NCI-H2029 treated with DMSO at 0.1 percent for 48 hours (cell line): ENCODE measurements around the gene CBFA2T2.
"Not testable (repeated sequence)": the region's sequence is repeated elsewhere in the genome, so short reads cannot be mapped to it uniquely, and the experiment has no call there.

Source experiments
- DNase-seq: peaks from one replicate; lab custom pipeline; 2025; lab: John Stamatoyannopoulos, UW

The CBFA2T2 gene

DNA sequence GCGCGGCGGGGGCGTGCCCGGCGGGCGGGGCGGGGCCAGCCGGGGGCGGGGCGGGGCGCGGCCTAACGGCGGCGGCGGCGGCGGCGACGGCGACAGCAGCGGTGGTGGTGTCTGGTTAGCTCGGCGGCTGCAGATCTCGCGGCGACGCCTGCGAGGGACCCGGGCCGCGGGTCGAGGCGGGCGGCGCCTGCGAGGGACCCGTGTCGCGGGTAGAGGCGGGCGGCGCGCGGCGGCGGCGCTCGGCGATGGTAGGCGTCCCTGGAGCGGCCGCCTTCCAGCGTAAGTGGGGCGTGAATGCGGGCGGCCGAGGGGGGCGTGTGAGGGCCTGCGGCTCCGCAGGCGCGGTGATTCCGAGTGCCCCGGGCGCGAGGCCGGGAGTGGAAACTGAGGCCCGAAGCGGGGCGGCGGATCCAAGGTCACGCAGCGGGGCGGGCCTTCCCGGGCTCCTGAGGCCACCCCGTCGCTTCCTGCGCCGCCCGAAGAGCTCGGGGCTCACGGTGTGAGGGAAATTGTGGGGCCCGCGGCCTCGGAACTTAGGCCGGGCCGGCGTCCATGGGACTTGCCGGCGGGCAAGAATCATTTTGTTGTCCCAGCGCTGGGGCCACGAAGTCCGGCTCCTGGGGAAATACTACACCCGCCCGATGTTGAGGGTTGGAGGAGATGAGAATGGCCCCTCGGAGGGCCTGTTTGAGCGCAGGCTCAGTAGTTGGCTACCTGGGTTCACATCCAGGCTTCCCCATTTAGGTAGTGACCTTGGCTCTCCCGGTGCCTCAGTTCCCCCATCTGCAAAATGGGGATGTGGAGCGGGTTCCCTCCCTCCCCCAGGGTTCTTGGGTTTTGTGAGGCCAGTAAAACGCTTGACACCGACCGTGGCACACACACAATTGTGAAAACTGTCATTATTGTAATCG, at the start of gene CBFA2T2:
TSS of gene CBFA2T2 (plus strand) at position 74 of the 911 bp plus-strand sequence. CDS start at position 246, 172 bp downstream.
- no peak for DNase-seq

DNA sequence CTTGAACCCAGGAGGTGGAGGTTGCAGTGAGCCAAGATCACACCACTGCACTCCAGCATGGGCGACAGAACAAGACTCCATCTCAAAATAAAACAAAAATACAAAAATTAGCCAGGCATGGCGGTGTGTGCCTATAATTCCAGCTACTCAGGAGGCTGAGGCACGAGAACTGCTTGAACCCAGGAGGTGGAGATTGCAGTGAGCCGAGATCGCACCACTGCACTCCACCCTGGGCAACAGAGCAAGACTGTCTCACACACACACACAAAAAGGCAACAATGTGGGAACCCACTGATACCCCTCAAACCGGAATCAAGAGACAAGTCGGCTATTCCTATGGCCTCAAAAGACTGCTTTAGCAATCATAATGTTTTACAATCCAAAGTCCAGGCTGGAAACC, 49.3 kb upstream of the CBFA2T2 start:
- DNase-seq, result not testable (repeated sequence)

DNA sequence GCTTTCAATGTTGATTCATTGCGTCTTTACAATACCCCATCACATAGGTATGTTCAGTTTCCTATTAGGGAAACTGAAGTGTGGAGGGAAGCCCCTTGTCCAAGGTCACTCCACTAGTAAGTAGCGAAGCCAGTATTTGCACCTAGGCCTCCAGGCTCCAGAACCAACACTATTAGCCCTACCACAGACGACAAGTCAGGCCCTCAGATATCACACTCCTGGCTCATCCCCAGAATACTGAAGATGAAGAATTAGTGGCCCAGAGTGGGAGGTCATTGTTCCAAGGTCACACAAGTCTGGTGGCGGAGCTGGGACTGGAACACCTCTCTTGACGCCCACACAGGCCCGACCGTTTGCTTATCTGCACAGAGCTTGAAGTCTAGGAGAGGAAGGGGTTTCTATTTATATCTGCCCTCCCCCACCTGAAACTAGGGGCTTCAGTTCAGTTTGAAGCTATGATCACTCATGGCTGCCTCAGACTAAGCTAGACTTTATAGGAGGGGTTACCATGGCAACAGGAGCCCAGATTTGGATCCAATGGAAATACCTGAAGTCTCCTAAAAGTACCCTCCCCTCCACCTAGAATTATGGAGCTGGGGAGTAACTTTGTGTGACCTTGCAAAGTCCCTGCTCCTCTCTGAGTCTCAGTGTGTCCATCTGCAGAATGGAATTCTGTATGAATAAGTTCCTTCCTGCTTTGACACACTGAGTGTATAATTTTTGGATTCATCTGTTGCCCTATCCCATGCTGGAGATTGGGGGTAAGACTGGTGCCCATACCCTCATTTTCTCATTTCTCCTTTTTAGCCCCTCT, 48.5 kb upstream of the CBFA2T2 start:
- DNase-seq, result no peak

DNA sequence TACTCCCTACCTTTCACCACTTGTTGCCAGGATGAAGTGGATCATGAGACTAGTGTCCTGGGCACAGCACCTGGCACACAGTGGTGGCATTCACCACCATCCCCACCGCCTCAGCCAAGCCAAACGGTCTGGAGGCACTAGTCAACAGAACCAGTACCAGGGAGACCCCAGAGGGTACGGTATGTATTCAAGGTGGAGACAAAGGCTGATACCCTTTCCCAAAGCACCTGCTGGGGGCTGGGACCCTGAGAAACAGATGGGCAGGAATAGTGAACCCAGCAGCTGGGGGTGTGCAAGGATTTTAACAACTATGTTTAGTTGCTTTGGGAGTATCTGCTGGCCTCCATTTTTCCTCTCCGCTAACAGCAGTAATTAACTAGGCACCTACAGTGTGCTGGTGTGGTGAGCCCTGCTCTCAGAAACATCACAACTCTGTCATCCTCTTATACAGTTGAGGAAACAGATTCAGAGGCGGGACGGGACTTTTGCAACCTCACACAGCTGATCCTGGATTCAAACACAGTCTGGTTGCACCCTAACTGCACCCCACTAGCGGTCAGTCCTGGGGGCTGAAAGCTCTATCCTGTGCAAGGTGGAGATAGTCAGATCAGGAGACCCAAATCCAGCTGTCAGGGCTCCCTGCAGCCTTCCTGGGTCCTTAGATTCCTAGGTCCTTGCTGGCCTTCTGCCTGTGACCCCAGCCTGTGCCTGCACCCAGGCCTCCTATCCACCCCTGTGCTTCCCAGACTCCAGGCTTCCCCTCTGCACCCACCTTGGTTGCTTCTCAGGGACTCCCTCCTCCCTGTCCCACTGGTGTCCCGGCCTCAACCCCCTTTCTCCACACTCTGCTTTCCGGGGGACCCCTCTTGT, 47.5 kb upstream of the CBFA2T2 start:
- DNase-seq, result no peak

DNA sequence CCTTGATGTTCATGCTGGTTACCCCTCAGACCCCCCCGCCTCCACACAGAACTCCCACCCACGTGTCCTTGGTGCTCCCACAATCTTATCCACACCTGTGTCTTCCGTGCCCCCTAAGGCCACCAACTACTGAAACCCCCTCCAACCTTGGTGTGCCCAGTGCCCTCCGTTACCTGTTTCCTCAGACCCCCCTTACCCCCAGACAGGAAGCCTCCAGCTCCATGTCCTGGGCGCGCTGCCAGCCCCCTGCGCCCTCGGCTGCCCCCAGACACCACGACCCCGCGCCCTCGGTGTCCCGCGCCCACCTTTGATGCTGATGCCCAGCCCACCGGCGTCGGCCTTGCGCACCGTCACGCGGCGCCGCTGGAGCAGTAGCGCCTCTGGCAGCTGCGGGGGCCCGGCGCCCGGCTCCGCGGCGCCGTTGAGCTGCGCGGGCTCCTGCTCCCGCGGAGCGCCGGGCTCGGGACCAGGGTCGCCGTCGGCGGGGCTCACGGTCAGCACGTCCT, 46.8 kb upstream of the CBFA2T2 start:
- no peak for DNase-seq

DNA sequence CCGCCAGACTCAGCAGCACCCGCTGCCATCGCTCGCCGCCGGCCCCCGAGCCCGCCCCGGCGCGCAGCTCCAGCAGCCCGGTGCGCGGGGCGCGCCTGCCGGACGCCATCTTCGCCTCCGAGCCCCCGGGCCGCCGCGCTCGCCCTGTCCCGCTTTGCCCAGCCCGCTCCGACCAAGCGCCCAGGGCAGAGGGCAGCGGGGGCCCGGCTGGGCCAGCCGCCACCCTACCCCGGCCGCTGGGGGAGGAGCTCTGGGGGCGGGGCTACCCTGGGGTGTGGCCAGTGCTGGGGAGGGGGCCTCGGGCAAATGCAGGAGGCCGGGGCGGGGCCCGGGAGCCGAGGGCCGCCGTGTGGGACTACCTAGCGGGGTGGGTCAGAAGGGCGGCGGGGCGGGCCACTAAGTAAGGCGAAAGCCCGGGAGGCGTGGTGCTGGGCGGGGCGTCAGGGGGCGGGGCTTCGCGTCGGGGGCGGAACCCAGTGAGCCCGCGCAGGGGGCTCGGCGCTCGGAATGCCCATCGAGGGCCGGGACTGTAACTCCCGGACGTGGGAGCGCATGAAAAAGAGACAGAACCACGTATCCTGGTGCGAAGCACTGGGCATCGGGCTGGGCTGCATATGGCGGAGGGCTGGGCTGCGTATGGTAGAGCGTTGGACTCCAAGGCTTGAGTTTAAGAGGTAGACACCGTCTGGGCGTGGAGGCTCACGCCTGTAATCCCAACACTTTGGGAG, 46.2 kb upstream of the CBFA2T2 start, which contains the start of gene SNTA1:
TSS of gene SNTA1 (minus strand) at position 252 of the 728 bp plus-strand sequence. CDS start at position 109, 143 bp downstream.
- peak; percentile 51 for DNase-seq

DNA sequence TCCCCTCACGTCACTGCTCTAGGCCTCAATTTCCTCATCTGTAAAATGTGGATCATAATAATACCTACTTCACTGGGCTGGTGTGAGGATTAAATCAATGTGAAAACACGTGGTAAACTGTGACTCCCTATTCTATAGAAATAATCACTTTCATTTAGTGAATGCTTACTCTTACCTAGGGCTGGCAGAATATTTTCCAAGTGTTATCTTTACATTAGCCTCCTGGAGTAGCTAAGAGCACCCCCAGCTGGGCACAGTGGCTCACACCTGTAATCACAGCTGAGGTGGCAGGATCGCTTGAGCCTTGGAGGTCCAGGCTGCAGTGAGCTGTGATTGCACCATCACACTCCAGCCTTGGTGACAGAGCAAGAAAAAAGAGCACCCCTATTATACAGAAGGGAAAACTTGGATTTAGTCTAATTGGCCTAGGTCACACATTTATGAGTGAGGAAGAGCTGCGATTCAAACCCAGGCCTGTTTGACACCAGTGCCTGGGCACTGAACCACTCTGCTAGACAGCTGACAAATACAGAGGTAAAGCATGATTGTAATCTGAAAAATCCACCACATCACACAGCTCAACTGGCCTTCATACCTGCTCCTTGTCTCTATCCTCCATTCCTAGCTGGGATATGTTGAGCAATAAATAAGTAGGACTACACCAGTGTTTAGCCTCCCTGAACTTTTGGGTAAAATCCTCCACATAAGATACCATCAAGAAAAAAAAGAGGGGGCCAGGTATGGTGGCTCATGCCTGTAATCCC, 44.9 kb upstream of the CBFA2T2 start:
- no peak for DNase-seq

DNA sequence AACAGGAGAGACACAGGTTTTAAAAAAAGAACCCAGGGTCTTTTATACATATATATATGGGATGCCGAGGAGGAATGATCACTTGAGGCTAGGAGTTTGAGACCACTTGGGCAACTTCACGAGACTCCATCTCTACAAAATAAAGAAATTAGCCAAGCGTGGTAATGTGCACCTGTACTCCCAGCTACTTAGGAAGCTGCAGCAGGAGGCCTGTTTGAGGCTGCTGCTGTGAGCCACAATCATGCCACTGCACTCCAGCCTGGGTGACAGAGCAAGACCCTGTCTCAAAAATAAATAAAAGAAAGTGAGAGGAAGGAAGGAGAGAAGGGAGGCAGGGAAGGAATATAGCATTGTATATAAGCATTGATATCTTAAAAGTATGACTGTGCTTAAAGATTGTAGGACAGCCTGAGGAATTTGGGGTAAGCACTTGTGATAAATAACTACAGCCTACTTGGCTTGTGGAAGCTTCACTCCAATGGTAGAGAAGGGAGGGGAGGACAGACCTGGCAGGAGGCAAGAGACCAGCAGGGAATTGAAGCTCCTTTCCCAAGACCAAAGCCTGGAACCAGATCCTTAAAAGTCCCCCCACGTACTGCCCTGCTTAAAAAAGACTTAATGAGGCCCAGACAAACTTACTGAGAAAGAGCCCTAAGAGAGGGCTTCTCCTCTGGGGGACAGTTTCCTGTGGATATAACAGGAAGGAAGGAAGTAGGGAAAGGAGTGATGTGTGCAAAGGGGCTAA, 43.8 kb upstream of the CBFA2T2 start:
- no peak for DNase-seq

DNA sequence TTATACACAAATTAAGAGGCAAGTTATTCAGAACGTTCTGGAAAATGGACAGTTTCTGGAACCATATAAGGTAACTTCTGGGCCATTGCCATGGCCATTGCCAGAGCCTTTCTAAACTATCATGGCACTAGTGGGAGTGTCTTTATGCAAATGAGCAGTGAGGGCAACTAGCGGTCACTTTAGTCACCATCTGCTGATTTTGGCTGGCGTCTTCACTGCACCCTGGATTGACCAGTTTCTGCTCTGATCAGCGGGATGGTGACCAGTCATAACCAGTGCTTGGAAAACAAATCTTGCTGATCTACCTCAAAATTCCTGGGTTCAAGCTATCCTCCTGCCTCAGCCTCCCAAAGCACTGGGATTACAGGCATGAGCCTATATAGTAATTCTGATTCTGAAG, 39.0 kb upstream of the CBFA2T2 start:
- DNase-seq, result no peak

DNA sequence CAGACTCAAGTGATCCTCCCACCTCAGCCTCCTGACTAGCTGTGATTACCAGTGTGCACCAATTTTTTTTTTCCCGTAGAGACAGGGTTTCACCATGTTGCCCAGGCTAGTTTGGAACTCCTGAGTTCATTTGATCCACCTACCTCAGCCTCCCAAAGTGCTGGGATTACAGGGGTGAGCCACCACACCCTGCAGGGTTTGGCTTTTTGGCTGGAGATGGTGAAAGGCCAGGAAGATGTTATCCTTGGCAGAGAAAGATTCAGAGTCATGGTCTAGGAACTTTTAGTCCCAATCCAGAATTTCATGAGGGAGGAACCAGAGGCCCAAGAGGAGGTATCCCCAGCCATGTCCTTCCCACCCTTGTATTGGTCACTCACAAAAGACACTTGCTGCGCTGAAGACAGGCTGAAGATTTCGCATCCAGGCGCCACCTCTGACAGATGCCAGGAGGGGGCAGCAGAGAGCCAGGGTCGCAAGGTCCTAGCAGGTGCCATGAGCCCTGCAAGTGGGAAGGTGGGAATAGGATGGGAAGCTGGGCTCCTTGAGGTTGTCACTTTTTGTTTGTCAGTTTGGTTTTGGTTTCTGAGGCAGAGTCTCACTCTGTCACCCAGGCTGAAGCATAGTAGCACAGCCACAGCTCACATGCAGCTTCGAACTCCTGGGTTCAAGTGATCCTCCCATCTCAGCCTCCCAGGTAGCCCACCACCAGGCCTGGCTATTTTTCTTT, 32.8 kb upstream of the CBFA2T2 start:
- peak; percentile 38 for DNase-seq

DNA sequence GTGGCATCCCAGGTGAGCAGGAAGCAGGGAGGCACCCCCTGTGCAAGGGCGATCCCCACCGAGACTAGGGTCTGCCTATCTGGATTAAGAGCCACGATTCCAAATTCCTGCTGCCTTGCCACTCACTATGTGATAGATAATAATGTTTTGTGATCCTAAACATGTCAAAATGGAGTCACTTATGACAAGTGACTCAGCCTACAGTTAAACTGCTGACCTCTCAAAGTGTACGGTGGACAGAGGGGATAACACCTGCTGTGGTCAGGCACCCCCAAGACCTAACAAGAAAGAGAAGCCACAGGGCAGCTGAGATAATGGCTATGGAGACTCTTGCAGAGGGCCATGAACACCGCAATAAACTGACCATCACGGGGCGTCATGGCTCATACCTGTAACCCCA, 30.3 kb upstream of the CBFA2T2 start:
- no peak for DNase-seq

DNA sequence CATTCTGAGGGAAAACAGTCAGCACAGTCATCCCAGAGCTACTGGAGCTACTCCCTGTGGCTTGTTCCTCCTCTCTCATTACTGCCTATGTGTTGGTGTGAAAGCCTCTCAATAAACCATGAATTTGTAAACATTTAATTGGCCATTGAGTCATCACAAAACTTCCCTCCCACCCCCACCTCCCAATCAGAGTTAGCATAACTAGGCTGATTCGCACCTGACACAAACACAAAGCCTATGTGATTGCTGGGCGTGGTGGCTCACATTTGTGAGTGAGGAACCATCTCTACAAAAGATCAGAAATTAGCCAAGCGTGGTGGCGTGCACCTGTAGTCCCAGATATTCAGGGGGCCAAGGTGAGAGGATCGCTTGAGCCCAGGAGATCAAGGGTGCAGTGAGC, 29.2 kb upstream of the CBFA2T2 start:
- DNase-seq, result no peak

DNA sequence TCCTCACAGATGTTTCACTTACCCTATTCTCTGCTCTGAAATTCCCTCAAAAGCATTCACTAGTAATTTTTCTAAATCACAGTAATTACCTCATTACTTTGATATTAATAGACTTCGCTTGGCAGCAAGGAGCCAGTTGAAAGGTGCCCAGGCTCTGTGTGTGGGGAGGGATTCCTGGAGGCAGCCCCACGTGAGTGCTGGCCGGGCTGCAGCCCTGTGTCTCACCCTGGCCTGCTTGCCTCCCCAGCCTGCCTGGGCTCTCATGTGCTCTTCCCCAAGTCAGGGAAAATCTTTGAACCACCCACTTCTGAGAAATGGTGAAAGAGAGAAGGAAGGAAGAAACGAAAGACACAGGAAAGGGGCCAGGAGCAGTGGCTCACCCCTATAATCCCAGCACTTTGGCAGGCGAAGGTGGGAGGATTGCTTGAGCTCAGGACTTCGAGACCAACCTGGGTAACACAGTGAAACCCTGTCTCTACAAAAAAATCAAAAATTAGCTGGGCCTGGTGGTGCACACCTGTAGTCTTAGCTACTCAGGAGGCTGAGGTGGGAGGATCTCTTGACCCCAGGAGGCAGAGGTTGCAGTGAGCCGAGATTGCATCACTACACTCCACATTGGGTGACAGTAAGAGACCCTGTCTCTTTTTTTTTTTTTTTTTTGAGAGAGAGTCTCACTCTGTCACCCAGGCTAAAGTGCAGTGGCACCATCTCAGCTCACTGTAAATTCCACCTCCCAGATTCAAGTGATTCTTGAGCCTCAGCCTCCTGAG, 26.4 kb upstream of the CBFA2T2 start:
- DNase-seq, result no peak

DNA sequence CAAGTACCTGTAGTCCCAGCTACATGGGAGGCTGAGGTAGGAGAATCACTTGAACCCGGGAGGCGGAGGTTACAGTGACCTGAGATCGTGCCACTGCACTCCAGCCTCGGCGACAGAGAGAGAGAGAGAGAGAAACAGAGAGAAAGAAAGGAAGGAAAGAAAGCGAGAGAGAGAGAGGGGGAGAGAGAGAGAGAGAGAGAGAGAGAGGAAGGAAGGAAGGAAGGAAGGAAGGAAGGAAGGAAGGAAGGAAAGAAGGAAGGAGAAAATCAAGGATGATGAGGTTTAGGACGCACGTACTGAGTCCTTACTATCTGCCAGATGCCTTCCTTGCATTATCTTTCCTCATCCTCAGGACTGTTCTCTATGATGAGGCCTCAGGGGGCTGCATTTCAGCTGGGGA, 25.1 kb upstream of the CBFA2T2 start:
- DNase-seq, result not testable (repeated sequence)

DNA sequence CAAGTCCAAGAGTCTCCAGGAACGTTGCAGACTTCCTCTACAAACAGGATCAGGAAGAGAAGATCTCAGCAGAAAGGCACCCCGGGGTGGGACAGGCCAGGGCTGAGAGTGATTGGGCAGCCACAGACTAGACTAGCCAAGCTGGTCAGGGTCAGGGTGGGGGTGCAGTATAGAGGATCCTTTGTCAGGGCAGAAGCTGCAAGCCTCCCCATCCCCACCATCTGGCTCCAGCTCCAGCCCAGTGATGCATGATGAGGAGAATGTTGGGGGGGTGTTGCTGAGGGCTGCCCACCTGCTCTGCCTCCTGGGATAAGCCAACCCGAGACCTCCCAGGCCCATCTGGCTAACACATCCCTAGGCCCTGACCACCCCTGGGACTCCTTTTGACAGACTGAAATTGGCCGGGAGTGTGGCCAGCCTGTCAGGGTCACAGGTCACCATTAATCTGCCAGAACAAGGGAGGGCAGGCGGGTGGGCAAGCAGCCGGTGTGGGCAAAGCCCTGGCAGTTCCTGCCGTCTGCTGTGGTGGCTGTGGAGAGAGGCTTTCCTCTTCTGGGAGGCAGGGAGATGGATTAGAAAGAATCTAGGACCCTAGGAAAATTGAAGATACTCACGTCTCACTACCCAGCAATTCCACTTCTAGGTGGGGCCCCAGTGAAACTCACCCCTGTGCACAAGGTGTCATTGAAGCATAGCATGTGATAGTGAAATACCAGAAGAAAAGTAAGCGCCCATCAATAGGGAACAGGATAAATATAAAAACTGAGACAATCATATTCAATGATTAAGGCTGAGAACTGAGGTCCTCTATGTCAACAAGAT, 24.2 kb upstream of the CBFA2T2 start:
- DNase-seq, result no peak

DNA sequence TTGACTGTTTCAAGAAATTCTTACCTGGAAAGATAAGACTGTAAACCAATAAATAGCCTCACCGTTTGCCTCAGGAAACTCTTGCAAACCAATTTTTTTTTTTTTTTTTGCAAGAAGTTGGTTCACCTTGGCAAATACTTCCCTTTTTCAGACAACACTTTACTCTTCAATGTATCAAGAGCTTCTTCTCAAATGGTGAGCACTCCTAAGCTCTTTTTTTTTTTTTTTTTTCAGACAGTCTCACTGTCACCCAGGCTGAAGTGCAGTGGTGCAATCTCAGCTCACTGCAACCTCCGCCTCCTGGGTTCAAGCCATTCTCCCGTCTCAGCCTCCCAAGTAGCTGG, 23.6 kb upstream of the CBFA2T2 start:
- DNase-seq, result no peak

DNA sequence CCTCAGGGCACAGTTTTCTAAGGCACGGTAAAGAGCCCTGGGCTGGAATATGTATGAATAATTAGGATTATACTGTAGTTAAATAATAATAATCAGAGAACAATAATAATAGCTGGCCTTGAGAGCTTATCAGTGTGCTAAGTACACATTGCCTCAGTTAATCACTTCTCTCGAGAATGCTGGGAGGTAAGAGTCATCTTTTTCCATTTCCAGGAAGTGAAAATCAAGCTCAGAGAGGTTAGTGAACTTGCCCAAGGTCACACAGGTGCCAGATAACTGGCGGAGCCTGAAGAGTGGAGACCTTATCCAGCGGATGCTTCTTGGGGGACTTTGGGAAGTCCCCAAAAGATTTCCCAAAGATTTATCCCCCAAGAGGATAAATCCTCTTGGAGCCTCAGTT, 19.4 kb upstream of the CBFA2T2 start:
- DNase-seq, result no peak
